HUES6 (cell line): ENCODE measurements around the gene TMEM131L.
"Not testable (repeated sequence)": the region's sequence is repeated elsewhere in the genome, so short reads cannot be mapped to it uniquely, and the experiment has no call there.

Experiments used
- H3K27ac ChIP-seq: 2 replicates; pipeline ENCODE4 v1.7.0; 2013; ENCODE audit warnings: low read depth, mild to moderate bottlenecking, low read length, inconsistent platforms
- H3K27me3 ChIP-seq: 2 replicates; pipeline ENCODE4 v1.6.1; 2013; ENCODE audit warnings: low read length; ENCODE audit not compliant: control insufficient read depth, insufficient read depth
- H3K36me3 ChIP-seq: 2 replicates; pipeline ENCODE4 v1.6.1; 2013; ENCODE audit warnings: low read length; ENCODE audit not compliant: control insufficient read depth, insufficient read depth
- H3K4me1 ChIP-seq: 2 replicates; pipeline ENCODE4 v1.6.1; 2013; ENCODE audit warnings: low read length; ENCODE audit not compliant: control insufficient read depth, insufficient read depth
- H3K4me3 ChIP-seq: 2 replicates; pipeline ENCODE4 v1.5.1; 2013; ENCODE audit warnings: low read depth, low read length
- H3K9ac ChIP-seq: one replicate; pipeline ENCODE4 v1.6.1; 2013; ENCODE audit warnings: mild to moderate bottlenecking, low read length
- H3K9me3 ChIP-seq: 2 replicates; pipeline ENCODE4 v1.6.1; 2013; ENCODE audit warnings: low read depth, low read length; ENCODE audit not compliant: control insufficient read depth, insufficient read depth

The TMEM131L gene

DNA sequence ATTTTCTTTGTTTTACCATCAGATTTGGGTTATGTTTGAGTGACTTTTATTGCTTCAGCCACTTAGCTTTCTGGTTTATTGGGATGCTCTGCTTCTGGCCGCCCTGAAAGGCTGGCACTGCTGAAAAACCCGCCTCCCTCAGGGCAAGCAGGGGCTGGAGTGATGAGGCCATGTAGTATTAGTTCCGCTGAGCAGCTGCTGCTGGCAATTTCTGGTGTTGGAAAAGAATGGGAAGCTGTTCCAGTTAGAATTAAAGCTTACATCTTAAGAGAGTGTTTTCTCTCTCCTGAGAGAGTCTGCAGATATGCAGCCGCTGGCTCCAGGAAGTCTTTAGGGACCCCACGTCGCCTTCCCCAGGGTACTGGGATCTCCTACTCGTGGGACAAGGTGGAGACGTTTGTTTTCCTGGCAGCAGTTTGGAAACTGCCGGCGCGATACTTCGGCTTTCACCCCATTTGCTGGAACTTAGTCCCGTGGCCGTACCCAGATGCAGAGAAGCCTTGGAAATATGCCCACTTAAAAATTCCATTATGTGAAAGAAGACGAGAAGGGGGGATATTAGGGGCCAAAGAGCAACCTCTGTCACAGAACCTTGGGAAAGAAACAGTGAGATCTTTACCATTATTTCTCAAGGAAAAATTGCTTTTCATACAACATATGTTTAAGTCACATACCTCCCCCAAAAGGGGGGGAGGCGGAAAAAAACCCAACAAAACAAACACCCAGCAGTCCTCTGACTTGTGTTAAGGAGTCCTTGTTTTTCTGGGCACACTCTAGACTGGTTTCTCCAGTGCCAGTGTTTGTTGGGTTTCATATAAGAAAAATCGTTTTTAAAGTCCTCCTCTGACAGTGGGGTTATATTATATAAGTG, 72.6 kb downstream of the TMEM131L start:
- Histone ChIP-seq H3K4me3 (no peak overlapping the region), H3K27ac (no peak overlapping the region), H3K9ac (no peak overlapping the region), H3K9me3 (no peaks in the 10 kb centered on the region), H3K4me1 (peaks cover 36% of the 10 kb centered on the region), H3K27me3 (no peaks in the 10 kb centered on the region), H3K36me3 (no peaks in the 10 kb centered on the region)

DNA sequence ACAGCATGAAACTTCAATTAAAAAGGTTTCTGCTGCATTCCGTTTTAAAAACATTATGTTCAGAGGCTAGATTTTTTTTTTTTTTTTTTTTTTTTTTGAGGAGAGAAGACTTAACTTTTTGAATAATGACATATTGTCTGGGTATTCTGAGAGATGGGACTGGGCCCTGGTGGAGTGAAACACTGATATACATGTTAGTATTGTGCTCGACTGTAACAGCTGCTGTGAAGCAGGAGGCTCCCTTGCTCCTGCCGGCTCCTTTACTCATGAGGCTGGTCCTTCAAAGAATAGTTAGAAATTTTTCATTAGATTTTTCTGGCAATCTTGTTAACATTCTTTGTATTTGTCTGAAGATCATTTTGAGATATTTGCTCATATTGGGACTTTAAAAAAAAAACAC, 73.3 kb downstream of the TMEM131L start:
- no peak overlapping the region for H3K27ac ChIP-seq
- H3K4me1 ChIP-seq = peaks cover 39% of the 10 kb centered on the region
- H3K9me3 ChIP-seq = no peaks in the 10 kb centered on the region
- no peak overlapping the region for H3K9ac ChIP-seq
- H3K36me3 ChIP-seq = no peaks in the 10 kb centered on the region
- no peaks in the 10 kb centered on the region for H3K27me3 ChIP-seq
- H3K4me3 ChIP-seq = no peak overlapping the region

DNA sequence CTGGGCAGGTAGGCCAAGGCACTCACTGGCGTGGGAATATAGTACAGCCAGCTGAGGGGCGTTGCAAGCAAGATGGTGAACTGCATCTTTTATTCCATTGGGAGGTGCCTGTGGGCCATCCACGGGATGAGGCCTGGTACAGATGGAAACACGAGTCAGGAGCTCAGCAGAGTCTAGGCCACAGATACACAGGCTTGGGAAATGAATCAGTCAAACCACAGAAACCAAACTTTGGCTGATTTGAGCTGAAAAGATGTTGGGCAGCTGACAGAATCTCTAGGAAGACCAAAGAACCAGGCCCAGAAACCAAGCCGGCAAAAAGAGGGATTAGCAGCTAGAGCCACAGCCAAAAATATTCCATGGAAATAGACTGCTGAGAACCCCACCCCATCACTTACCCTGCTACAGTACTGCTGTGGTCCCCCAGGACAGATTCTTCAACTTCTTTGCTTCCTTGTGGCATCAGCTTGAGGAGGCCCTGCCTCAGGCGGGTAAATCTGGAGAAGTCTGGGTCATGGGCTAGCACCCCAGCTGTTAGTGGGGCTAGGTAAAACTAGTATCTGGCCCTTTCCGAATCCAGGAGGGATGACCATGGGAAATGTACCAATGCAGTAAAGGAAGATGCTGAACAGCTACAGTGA, 75.4 kb downstream of the TMEM131L start:
- H3K36me3 ChIP-seq = no peaks in the 10 kb centered on the region
- no peak overlapping the region for H3K27ac ChIP-seq
- peaks cover 19% of the 10 kb centered on the region for H3K4me1 ChIP-seq
- H3K9me3 ChIP-seq = no peaks in the 10 kb centered on the region
- H3K27me3 ChIP-seq = no peaks in the 10 kb centered on the region
- H3K9ac ChIP-seq = no peak overlapping the region
- no peak overlapping the region for H3K4me3 ChIP-seq

DNA sequence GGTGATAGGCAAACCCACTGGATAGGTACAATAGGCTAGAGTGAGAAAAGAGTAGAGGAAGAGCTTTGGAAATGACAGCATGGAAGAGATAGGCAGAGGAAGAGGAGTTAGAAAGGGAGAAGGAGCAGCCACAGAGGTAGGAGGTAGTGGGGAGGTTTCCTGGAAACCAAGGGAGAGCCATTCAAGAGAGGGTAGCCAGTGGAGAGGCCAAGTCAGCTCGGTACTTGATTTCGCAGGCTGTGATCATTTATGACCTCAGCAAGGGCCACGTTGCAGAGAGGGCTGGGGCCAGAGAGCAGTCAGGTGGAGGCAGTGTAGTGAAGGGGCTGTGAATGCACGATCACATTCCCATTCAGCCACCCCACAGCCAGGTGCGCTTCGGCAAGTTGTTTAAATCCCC, 76.0 kb downstream of the TMEM131L start:
- Histone ChIP-seq H3K9me3 (no peaks in the 10 kb centered on the region), H3K27me3 (no peaks in the 10 kb centered on the region), H3K27ac (no peak overlapping the region), H3K4me3 (no peak overlapping the region), H3K9ac (no peak overlapping the region), H3K4me1 (peaks cover 19% of the 10 kb centered on the region), H3K36me3 (no peaks in the 10 kb centered on the region)

DNA sequence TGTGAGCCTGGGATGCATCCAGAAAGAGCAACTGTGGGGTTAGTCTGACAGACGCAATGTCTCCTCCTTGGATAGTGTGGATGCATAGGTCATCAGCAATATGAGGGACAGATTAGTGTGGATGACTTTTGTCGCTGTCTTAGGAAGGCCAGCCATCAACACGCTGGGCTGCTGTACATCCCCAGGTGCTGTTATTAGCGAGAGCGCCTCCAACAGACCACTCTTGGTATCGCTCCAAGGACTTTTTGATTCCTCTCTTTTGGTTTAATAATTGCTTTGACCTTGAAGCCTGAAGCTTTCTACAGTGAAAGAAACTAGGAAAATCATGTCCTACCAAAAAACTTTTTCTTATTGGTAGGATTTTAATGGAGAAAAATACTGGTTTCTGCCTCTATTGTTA, 76.7 kb downstream of the TMEM131L start:
- H3K27me3 ChIP-seq = no peaks in the 10 kb centered on the region
- H3K27ac ChIP-seq = no peak overlapping the region
- peaks cover 18% of the 10 kb centered on the region for H3K4me1 ChIP-seq

DNA sequence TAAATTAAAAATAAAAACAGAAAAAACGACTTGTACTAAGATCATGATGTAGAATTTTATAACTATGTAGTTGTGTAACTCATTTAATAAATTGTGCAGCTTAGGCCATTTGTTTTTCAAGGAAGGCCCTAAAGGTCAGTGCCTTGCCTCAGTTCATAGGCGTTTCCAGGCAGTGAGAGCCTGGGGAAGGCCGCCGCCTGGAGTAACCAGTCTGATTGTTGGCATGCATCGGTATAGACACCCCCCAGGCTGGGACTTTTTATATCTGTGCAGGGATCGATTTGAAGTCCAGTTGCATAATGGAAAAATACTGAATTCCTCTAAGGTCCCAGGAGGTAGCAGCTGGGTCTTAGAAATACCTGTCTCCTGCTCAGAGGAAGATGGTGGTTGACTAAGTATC, 77.2 kb downstream of the TMEM131L start:
- no peak overlapping the region for H3K27ac ChIP-seq
- peaks cover 13% of the 10 kb centered on the region for H3K4me1 ChIP-seq
- no peak overlapping the region for H3K4me3 ChIP-seq
- H3K9ac ChIP-seq = no peak overlapping the region
- H3K27me3 ChIP-seq = no peaks in the 10 kb centered on the region
- no peaks in the 10 kb centered on the region for H3K36me3 ChIP-seq
- H3K9me3 ChIP-seq = no peaks in the 10 kb centered on the region

More for the DNA sequence above, 76.7 kb downstream of the TMEM131L start:
- Histone ChIP-seq H3K36me3 (no peaks in the 10 kb centered on the region), H3K9me3 (no peaks in the 10 kb centered on the region), H3K4me3 (no peak overlapping the region), H3K9ac (no peak overlapping the region)

DNA sequence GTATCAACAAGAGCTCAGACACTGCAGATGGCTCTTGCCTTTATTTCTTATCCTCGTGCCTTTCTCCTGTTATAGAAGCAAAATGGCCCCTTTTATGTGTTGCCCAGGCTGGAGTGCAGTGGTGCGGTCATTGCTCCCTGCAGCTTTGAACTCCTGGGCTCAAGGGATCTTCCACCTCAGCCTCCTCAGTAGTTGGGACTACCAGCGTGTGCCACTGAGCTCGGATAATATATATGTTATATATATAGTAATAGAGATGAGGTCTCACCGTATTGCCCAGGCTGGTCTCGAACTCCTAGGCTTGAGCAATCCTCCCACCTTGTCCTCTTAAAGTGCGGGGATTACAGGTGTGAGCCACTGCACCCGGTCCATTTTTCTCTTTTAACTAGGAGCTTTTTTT, 79.7 kb downstream of the TMEM131L start:
- peaks cover 7% of the 10 kb centered on the region; the same call in 1 of the 2 replicates for H3K4me1 ChIP-seq
- H3K36me3 ChIP-seq = no peaks in the 10 kb centered on the region
- H3K27ac ChIP-seq = no peak overlapping the region

DNA sequence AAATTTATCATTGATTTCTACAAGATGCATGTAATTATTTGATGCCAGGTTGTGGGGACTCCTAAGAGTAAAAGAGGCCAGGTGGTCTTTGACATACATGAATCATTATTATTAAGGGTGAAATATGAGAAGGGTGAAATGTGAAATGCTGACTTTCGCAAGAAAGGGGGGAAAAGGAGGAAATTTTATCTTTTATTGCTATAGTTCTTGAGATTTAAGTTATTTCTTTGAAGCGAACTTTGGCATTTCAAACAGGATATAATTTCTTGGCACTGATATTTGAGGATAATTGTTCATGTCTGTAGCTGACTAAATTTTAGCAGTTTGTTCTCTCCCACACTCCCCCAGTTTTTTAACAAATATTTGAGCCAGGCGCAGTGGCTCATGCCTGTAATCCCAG, 80.1 kb downstream of the TMEM131L start:
- H3K27me3 ChIP-seq = no peaks in the 10 kb centered on the region
- H3K4me1 ChIP-seq = peaks cover 7% of the 10 kb centered on the region; the same call in 1 of the 2 replicates
- no peak overlapping the region for H3K9ac ChIP-seq
- H3K36me3 ChIP-seq = no peaks in the 10 kb centered on the region
- H3K9me3 ChIP-seq = no peaks in the 10 kb centered on the region
- H3K27ac ChIP-seq = no peak overlapping the region
- no peak overlapping the region for H3K4me3 ChIP-seq

More for the DNA sequence above, 79.7 kb downstream of the TMEM131L start:
- Histone ChIP-seq H3K9me3 (no peaks in the 10 kb centered on the region), H3K9ac (no peak overlapping the region), H3K4me3 (no peak overlapping the region), H3K27me3 (no peaks in the 10 kb centered on the region)

DNA sequence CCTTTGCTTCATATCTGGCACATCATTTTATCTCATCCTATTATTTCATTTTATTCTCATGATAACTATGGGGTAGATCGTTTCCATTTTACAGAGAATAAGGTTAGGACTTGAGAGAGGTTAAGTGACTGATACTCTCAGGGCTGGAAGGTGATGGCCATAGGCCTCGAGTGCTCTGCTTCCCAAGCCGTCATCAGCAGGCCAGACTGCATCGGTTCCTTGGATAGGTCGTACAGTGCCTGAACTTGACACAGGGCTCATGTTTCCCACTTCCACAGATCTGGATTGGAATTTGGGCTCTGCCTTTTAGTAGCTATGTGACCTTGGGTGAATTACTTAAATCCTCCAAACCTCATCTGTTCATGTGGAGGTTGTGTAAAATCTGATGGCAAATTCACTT, 81.4 kb downstream of the TMEM131L start:
- Histone ChIP-seq H3K9ac (no peak overlapping the region), H3K4me3 (no peak overlapping the region), H3K27ac (no peak overlapping the region), H3K9me3 (no peaks in the 10 kb centered on the region), H3K36me3 (no peaks in the 10 kb centered on the region), H3K27me3 (no peaks in the 10 kb centered on the region), H3K4me1 (peaks cover 7% of the 10 kb centered on the region; the same call in 1 of the 2 replicates)

DNA sequence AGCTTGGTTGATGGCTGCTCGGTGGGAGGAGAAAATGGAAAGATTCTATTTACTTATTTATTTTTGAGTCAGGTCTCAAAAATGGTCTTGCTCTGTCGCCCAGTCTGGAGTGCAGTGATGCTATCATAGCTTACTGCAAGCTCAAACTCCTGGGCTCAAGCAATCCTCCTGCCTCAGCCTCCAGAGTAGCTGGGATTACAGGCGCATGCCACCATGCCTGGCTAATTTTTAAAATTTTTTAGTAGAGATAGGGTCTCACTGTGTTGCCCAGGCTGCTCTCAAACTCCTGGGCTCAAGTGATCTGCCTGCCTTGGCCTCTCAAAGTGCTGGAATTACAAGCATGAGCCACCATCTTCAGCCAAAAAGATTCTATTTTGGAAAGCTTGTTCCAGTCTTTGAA, 82.7 kb downstream of the TMEM131L start:
- H3K9me3 ChIP-seq, H3K4me1 ChIP-seq, H3K36me3 ChIP-seq, H3K4me3 ChIP-seq, H3K9ac ChIP-seq, H3K27me3 ChIP-seq, H3K27ac ChIP-seq: not testable (repeated sequence)

DNA sequence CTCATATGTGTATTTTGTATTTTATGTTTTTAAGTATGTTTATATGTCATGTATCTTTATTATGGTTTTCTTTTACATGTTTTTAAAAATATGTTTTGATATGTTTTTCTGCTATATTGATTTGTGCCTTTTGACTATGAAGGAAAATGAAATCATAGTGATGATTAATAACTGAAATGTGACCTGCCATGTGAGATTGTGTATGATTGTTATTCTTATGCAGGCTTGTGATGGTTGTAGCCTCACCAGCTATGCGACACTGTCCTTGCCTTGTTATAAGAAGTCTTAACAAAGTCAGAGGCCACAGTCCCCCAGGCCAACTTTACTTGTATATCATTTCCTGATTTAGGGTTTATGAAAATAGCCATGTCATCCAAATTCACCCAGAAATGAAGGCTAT, 83.2 kb downstream of the TMEM131L start:
- Histone ChIP-seq H3K36me3 (no peaks in the 10 kb centered on the region), H3K4me1 (no peaks in the 10 kb centered on the region), H3K27me3 (no peaks in the 10 kb centered on the region), H3K9ac (no peak overlapping the region), H3K9me3 (no peaks in the 10 kb centered on the region), H3K4me3 (no peak overlapping the region), H3K27ac (no peak overlapping the region)
